ENCODE results near the gene ZFR2. TPM values are rescaled to one million over a fixed set of nuclear protein-coding genes. Genes with fewer than 3 reads are reported as not detected.

Gene ZFR2
- total RNA-seq, 4 donors from 2014 or later: not detected

DNA sequence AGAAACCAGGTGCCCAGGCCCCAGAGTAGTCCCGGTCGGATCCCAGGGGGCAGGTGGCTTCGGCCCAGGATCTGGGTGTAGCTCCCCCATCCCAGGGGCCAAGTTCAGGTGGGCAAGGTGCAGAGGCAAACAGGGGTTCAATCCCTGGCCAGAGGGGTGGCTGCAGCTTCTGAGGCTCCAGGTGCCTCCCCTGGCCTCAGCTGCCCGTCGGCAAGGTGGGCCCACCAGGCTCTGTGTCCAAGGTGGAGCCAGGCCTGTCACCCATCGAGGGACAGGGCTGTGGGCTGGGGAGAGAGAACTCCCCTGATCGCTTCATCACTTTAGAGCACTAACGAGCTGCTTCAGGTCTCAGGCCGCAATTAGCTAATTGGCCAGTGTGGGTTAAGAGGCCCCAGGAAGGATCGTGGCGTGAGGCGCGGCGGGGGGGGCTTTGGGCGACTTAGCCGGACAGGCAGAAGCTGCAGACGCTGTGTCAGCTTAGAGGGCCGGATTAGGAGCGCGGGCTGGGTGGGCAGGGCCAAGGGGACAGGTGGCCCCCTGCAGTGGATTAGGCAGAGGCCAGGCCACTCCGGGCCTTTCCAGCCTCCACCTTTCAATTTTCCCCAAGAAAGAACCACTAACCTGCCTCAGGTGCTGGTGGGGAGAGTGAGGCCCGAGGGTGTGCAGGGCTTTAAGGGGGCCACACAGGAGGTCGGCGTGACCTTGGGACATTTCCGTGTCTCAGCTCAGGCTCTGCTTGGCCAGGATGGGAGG is 94.0 kb downstream of the ZFR2 start:
- no peaks in the 10 kb centered on the region for H3K9me3 ChIP-seq
- H3K4me1 ChIP-seq: no peaks in the 10 kb centered on the region
- no peak overlapping the region for H3K27ac ChIP-seq
- 54 to 61% methylated on average over 16 to 23 of the region's 25 CpGs for WGBS, 2 donors
- intact Hi-C loops (cut with DNase I): no loop called here
- H3K27me3 ChIP-seq: no peaks in the 10 kb centered on the region
- no peak overlapping the region for H3K4me3 ChIP-seq (replicated peaks in 1 of 3)
- TF ChIP-seq POLR2A (IDR thresholded peaks at IDR 0.05): no peak
- TF ChIP-seq, protein P1, sequence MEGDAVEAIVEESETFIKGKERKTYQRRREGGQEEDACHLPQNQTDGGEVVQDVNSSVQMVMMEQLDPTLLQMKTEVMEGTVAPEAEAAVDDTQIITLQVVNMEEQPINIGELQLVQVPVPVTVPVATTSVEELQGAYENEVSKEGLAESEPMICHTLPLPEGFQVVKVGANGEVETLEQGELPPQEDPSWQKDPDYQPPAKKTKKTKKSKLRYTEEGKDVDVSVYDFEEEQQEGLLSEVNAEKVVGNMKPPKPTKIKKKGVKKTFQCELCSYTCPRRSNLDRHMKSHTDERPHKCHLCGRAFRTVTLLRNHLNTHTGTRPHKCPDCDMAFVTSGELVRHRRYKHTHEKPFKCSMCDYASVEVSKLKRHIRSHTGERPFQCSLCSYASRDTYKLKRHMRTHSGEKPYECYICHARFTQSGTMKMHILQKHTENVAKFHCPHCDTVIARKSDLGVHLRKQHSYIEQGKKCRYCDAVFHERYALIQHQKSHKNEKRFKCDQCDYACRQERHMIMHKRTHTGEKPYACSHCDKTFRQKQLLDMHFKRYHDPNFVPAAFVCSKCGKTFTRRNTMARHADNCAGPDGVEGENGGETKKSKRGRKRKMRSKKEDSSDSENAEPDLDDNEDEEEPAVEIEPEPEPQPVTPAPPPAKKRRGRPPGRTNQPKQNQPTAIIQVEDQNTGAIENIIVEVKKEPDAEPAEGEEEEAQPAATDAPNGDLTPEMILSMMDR (IDR thresholded peaks at IDR 0.05): no peak
- H3K36me3 ChIP-seq: no peaks in the 10 kb centered on the region
- no peak for DNase-seq

DNA sequence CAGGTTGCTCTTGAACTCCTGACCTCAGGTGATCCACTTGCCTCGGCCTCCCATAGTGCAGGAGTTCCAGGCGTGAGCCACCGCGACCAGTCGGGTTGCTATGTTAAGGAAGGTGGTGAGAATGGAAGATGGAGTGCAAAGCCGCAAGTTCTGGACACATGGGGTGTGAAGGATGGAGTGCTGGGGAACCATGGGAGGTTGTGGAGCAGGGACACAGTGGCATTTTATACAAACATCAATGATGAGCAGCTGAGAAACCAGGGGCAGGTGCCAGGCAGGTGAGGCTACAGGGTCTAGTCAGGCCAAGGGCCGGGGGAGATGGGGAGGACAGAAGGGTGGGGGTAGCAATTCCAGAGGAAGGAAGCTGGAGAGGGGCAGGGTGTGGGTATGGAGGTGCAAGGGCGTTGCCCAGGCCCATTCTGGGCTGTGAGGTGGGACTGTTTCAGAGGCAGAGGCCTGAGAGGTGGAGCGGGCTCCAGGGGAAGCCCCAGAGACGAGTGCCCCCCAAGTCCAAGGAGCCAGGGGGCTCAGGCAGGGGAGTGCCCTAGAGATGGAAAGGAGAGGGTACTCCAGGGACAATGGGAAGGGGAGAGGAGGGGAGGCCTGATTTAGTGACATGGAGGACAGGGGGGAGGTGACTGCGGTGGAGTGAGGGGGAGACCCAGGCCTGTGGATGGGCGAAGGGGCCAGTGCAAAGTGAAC is 94.9 kb downstream of the ZFR2 start:
- TF ChIP-seq, protein P1 (IDR thresholded peaks at IDR 0.05): no peak
- no peak for TF ChIP-seq POLR2A (IDR thresholded peaks at IDR 0.05)
- H3K36me3 ChIP-seq: no peaks in the 10 kb centered on the region
- intact Hi-C loops (cut with DNase I): no loop called here
- no peaks in the 10 kb centered on the region for H3K9me3 ChIP-seq
- no peaks in the 10 kb centered on the region for H3K27me3 ChIP-seq
- H3K27ac ChIP-seq: no peak overlapping the region
- H3K4me3 ChIP-seq (replicated peaks in 1 of 3): no peak overlapping the region
- H3K4me1 ChIP-seq: no peaks in the 10 kb centered on the region
- no peak for DNase-seq
- 82 to 87% methylated on average over 12 of the region's 12 CpGs for WGBS, 2 donors

DNA sequence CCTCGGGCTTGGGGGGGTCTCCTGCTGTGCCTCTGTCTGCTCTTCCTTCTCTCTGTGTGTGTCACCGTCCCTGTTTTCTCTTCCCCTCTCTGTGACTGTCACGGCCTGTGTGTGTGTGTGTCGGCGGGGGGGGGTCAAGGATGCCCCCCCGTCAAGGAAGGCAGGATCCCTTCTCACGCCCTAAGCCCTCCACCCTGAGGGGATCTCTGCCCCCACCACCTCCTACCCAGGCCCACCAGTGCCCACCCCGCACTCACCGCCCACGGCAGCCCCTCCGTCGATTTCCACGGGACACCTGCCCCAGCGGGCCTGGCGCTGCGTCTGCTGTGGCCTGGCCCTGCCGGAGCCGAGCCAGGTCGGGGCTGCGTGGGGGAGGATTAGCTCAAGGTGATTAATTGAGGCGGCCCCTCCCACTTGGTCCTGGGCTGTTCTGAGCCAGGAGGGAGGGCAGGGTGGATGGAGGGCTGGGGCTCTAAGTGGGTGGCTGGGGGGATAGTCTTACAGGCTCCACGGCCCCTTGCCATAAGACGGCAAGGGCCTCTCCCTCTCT is 96.9 kb downstream of the ZFR2 start, which contains the start of gene RAX2:
Gene RAX2, minus strand, starts transcription at position 323 of the 550 bp plus-strand sequence. CDS start 486 bp downstream, outside the sequence.
- no peak for DNase-seq
- Histone ChIP-seq H3K4me1 (no peaks in the 10 kb centered on the region), H3K4me3 (replicated peaks in 1 of 3) (no peak within 1 kb of the TSS), H3K9me3 (no peaks in the 10 kb centered on the region), H3K27ac (no peak within 1 kb of the TSS), H3K36me3 (peaks cover 14 to 16% of the 10 kb centered on the region in 2 donors), H3K27me3 (no peaks in the 10 kb centered on the region)
- intact Hi-C loops (cut with DNase I): no loop called here
- TF ChIP-seq POLR2A (IDR thresholded peaks at IDR 0.05): no peak
- TF ChIP-seq, protein P1 (IDR thresholded peaks at IDR 0.05): no peak
- 51 to 60% methylated on average over 12 to 23 of the region's 23 CpGs for WGBS, 2 donors

DNA sequence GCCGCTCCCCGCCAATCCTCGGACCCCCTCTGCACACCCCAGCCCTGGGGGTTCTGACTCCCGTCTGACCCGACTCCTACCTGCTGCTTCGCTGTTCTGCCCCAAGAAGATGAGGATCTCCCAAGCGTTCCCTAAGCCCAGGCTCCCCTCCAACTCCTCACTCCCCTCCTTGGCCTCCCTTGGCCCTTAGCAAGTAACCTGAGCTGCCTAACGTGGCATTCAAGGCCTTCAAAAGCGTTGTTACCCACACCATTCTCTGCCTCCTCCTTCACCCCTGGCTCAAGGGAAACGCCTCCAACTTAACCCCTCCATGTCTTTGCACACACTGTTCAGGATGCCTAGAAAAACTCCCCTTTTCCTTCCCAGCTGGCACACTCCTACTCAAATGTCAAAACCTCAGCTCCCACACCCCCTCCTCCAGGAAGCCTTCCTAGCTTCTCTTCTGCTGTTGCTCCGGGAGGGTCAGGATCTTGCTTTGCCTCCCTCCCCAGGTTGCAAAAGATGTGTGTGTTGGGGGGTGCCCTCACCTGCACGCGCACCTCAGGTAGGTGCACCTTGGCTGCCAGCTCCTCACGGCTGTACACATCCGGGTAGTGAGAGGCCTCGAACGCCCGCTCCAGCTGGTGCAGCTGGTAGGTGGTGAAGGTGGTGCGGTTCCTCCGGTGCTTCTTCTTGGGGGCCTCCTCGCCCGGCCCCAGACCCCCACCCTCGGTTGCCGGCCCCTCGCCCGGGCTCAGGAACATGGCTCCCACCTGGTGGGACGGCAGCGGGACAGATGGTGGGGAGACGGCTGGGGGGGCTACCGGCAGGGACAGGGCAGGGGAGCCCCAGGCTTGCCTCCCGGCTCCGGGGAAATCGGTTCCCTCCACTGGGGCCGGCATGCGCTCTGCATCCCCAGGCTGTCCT is 97.6 kb downstream of the ZFR2 start:
- no peak for DNase-seq
- no peak overlapping the region for H3K4me3 ChIP-seq (replicated peaks in 1 of 3)
- TF ChIP-seq POLR2A (IDR thresholded peaks at IDR 0.05): no peak
- TF ChIP-seq, protein P1 (IDR thresholded peaks at IDR 0.05): no peak
- no peaks in the 10 kb centered on the region for H3K4me1 ChIP-seq
- peaks cover 20 to 24% of the 10 kb centered on the region in 2 donors for H3K36me3 ChIP-seq
- no peaks in the 10 kb centered on the region for H3K27me3 ChIP-seq
- 75 to 76% methylated on average over 28 to 33 of the region's 35 CpGs for WGBS, 2 donors
- H3K27ac ChIP-seq: no peak overlapping the region
- intact Hi-C loops (cut with DNase I): no loop called here
- no peaks in the 10 kb centered on the region for H3K9me3 ChIP-seq
